AG04450 (cell line): ENCODE data around the gene SYNE2. TPM values are rescaled to one million over a fixed set of nuclear protein-coding genes. Genes with fewer than 3 reads are reported as not detected.
"Not testable (repeated sequence)": the region's sequence is repeated elsewhere in the genome, so short reads cannot be mapped to it uniquely, and the experiment has no call there.

ENCODE experiments used
- CTCF ChIA-PET: fragments of 300-600, 350-600 bp; formaldehyde crosslinking; extraction: SDS; loops from one replicate; lab custom pipeline; 2022; ENCODE audit warnings: antibody characterized with exemption, inconsistent platforms; lab: Charles Lee
- POLR2A ChIA-PET: fragments of 350-600 bp; formaldehyde crosslinking; extraction: SDS; loops from one replicate; lab custom pipeline; 2021; ENCODE audit warnings: antibody characterized with exemption, inconsistent platforms; lab: Yijun Ruan, JAX
- DNase-seq: peaks from one replicate; pipeline ENCODE4 v3.0.0-alpha.2; 2011; ENCODE audit warnings: low read depth, low spot score
- H3K27ac ChIP-seq: one replicate; pipeline ENCODE4 v1.5.1; 2012; ENCODE audit warnings: low read depth, low read length, control low read depth
- H3K27me3 ChIP-seq: one replicate; pipeline ENCODE4 v1.6.0; 2012; ENCODE audit warnings: low read length; ENCODE audit not compliant: control insufficient read depth, insufficient read depth
- H3K4me3 ChIP-seq: 2 replicates; pipeline ENCODE4 v1.5.1; 2011; ENCODE audit warnings: mild to moderate bottlenecking, low read depth, low read length, control low read depth
- H3K9me3 ChIP-seq: 2 replicates; pipeline ENCODE4 v1.5.1; 2012; ENCODE audit warnings: low read length; ENCODE audit not compliant: control insufficient read depth, insufficient read depth
- polyA plus RNA-seq: library from polyadenylated mRNA; depleted of rRNA; stranded (reverse); fragments of >200 nt; gene quantifications from 2 replicates; pipeline ENCODE4 v1.2.3, GENCODE V29; 2011
- TF ChIP-seq, protein P1 (sequence below): IDR thresholded peaks from 2 replicates; pipeline ENCODE4 v1.5.1; 2011; ENCODE audit warnings: low read depth, low read length, control low read depth, inconsistent platforms

Gene SYNE2
- polyA plus RNA-seq, 1 experiment = 6.1 TPM

DNA sequence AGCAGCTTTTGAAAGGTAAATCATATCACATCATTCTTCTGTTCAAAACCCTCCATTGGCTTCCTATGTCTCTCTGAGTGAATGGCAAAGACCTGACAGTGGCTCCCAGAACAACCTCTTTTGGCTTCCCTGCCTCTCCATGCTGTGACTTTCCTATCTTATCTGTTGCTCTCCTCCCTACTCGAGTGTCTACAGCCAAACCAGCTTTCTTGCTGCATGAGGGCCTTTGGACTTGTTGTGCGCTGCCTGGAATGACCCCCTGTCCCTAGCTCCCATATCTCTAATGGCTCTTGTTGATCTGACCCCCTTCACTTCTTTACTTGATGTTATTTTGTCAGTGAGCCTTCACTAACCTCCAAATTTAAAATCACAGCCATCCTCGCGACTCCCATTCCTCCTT lies 2.5 kb downstream of the SYNE2 start:
- DNase-seq = no peak
- TF ChIP-seq, protein P1, sequence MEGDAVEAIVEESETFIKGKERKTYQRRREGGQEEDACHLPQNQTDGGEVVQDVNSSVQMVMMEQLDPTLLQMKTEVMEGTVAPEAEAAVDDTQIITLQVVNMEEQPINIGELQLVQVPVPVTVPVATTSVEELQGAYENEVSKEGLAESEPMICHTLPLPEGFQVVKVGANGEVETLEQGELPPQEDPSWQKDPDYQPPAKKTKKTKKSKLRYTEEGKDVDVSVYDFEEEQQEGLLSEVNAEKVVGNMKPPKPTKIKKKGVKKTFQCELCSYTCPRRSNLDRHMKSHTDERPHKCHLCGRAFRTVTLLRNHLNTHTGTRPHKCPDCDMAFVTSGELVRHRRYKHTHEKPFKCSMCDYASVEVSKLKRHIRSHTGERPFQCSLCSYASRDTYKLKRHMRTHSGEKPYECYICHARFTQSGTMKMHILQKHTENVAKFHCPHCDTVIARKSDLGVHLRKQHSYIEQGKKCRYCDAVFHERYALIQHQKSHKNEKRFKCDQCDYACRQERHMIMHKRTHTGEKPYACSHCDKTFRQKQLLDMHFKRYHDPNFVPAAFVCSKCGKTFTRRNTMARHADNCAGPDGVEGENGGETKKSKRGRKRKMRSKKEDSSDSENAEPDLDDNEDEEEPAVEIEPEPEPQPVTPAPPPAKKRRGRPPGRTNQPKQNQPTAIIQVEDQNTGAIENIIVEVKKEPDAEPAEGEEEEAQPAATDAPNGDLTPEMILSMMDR = no peak
- H3K27ac ChIP-seq = no peak overlapping the region
- H3K9me3 ChIP-seq = no peaks in the 10 kb centered on the region
- ChIA-PET CTCF (interaction anchor here (1.7 kb wide), 1 partner anchor 448 kb away, joined by 6 read pairs; no protein-coding TSS in a partner anchor), POLR2A (no interaction called here)
- peaks cover 3% of the 10 kb centered on the region for H3K27me3 ChIP-seq
- no peak overlapping the region for H3K4me3 ChIP-seq

DNA sequence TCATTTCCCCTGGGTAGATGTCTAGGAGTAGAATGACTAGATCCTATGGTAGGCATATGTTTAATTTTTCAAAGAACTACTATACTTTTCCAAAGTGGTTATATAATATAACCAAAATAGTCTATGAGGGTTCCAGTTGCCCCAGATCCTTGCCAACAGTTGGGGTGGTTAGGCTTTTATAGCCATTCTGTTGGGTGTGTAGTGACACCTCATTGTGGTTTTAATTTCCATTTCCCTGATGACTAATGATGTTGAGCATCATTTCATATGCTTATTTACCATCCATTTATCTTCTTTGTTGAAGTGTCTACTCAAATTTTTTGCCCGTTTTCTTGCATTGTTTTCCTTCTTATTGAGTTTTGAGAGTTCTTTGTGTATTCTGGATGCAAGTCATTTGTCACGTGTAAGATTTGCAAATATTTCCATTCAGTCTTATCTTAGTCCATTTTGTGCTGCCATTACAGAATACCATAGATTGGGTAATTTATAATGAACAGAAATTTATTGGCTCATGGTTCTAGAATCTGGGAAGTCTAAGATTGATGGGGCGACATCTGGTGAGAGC lies 4.7 kb downstream of the SYNE2 start:
- ChIA-PET CTCF (no interaction called here), POLR2A (no interaction called here)
- DNase-seq = no peak
- Histone ChIP-seq H3K9me3 (no peaks in the 10 kb centered on the region), H3K27ac (no peak overlapping the region), H3K4me3 (no peak overlapping the region), H3K27me3 (no peaks in the 10 kb centered on the region)
- TF ChIP-seq, protein P1 = no peak

DNA sequence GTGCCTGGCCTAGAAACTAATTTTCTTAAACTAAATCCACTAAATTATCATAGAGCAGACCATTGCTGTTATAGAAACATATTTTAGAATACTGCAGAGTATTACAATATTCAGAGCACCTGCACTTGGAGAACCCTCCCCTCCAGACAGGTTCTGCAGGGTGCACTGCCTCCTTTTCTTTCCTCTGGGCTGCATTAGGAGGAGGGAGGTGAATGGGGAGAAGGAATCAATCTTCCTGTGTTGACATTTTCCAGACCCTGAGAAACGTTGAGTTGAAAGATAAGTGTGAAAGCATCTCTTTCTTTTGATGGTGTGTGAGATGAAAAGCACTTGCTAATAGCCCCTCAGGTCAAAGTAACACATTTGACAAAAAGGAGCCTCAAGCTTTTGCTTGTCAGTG lies 7.3 kb downstream of the SYNE2 start:
- TF ChIP-seq, protein P1 = no peak
- no peaks in the 10 kb centered on the region for H3K27me3 ChIP-seq
- ChIA-PET CTCF (interaction anchor here (0.6 kb wide), 1 partner anchor 471 kb away, joined by 3 read pairs; no protein-coding TSS in a partner anchor), POLR2A (no interaction called here)
- no peaks in the 10 kb centered on the region for H3K9me3 ChIP-seq
- no peak for DNase-seq
- no peak overlapping the region for H3K27ac ChIP-seq
- H3K4me3 ChIP-seq = no peak overlapping the region

DNA sequence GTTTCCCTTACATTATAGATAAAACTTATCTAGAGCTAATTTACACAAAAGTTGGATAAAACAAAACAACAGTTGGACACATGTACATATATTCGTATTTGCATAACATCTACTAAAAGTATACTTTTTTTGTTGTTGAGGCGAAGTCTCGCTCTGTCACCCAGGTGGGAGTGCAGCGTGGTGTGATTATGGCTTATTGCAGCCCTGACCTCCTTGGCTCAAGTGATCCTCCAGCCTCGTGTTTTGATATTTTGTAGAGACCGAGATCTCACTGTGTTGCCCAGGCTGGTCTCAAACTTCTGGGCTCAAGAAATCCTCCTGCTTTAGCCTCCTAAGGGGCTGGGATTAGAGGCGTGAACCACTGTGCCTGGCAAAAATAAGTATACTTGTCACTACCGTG lies 9.4 kb downstream of the SYNE2 start:
- no peak for DNase-seq
- POLR2A ChIA-PET = no interaction called here
- TF ChIP-seq, protein P1 = no peak
- no peaks in the 10 kb centered on the region for H3K9me3 ChIP-seq
- CTCF ChIA-PET = no interaction called here
- H3K27me3 ChIP-seq = no peaks in the 10 kb centered on the region
- no peak overlapping the region for H3K4me3 ChIP-seq
- no peak overlapping the region for H3K27ac ChIP-seq

DNA sequence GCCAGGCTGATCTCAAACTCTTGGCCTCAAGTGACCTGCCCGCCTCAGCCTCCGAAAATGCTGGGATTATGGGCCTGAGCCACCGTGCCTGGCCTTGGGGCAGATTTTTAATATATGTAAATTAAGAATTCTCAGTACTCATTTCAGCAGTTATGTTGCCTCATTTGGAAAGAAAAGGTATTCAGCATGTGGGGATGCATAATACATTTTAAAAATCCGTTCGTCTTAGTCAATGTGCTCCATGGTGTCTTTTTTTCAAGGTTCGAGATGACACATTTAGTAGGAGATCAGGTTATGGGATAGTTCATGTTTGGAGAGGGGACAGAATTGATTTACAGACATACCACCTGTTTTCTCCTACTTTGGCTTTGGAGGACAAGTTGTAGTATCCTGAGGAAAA lies 10.2 kb downstream of the SYNE2 start:
- no peak for DNase-seq
- TF ChIP-seq, protein P1 = no peak

DNA sequence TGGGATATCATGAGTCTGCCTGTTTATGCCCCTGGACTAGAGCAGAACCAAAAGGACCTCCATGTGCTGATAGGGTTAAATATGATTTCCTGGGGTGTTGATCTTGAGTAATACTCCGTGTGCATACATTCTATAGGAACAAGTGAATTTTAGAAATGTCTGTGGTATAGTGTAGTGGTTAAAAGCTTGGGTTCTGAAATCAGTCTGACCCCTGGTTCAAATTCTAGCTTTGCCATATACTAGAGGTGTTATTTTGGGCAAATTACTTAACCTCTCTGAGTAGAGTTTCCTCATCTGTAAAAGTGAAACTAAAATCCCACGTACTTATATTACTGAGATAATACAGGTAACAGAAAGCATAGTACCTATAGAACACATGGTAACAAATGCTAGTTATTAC lies 12.0 kb downstream of the SYNE2 start:
- POLR2A ChIA-PET, H3K27me3 ChIP-seq, H3K9me3 ChIP-seq, H3K27ac ChIP-seq, CTCF ChIA-PET, DNase-seq, H3K4me3 ChIP-seq: not testable (repeated sequence)

More for the DNA sequence above, 10.2 kb downstream of the SYNE2 start:
- Histone ChIP-seq H3K4me3 (no peak overlapping the region), H3K27me3 (no peaks in the 10 kb centered on the region), H3K27ac (no peak overlapping the region), H3K9me3 (no peaks in the 10 kb centered on the region)
- CTCF ChIA-PET = interaction anchor here (0.6 to 1.3 kb wide), 2 partner anchors 10 to 447 kb away, joined by 3 to 4 read pairs; partner anchors contain the start of gene SYNE2
- POLR2A ChIA-PET = no interaction called here
